ENCODE results near the gene RAB40B. TPM values are rescaled to one million over a fixed set of nuclear protein-coding genes. Genes with fewer than 3 reads are reported as not detected.

RAB40B gene
- total RNA-seq, 6 experiments from 2014 or later = 8.0 to 14.8 (median 9.3) TPM

DNA sequence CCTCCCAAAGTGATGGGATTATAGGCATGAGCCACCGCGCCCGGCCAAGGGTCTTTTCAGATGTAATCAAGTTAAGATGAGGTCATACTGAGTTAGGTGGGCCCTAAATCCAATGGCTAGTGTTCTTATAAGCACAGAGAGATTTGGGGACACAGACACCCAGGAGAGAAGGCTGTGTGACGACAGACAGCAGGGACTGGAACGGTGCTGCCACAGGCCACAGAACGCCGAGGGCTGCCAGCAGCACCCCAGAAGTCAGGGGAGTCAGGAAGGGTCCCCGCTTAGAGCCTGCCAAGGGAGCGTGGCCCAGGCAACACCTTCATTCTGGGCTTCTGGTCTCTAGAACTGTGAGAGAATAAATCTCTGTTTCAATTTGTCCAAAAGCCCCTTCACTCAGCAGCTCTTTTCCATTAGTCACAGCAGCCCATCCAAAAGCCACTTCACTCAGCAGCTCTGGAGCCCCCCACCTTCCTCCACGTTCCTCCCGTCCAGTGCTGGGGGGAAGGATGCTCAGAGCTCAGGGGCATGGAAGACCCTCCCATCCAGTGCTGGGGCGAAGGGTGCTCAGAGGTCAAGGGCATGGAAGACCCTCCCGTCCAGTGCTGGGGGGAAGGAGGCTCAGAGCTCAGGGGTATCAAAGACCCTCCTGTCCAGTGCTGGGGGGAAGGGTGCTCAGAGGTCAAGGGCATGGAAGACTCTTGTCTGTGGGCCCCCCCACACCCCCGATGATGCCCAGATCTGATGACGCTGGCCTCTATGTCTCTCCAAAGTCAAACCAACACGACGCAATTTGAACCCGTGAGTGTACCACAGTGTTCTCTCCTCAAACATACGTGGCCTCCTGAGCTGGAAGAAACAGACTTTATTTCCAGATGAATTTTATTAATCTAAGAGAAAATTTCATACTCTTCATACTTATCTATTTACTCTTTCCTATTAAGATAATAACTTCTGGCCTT is 11.9 kb downstream of the RAB40B start:
- Mint-ChIP-seq H3K4me1 (ENCODE audit: low read depth) (peaks cover 9% of the 10 kb centered on the region), H3K27ac (peak overlapping the region; percentile 2; the same call in 1 of the 2 replicates), H3K27me3 (ENCODE audit: insufficient read depth) (peaks cover 1% of the 10 kb centered on the region), H3K9me3 (peaks cover 8% of the 10 kb centered on the region), H3K4me3 (no peak overlapping the region), H3K36me3 (ENCODE audit: low read depth) (peaks cover 8% of the 10 kb centered on the region)
- TF ChIP-seq, protein P1, sequence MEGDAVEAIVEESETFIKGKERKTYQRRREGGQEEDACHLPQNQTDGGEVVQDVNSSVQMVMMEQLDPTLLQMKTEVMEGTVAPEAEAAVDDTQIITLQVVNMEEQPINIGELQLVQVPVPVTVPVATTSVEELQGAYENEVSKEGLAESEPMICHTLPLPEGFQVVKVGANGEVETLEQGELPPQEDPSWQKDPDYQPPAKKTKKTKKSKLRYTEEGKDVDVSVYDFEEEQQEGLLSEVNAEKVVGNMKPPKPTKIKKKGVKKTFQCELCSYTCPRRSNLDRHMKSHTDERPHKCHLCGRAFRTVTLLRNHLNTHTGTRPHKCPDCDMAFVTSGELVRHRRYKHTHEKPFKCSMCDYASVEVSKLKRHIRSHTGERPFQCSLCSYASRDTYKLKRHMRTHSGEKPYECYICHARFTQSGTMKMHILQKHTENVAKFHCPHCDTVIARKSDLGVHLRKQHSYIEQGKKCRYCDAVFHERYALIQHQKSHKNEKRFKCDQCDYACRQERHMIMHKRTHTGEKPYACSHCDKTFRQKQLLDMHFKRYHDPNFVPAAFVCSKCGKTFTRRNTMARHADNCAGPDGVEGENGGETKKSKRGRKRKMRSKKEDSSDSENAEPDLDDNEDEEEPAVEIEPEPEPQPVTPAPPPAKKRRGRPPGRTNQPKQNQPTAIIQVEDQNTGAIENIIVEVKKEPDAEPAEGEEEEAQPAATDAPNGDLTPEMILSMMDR (IDR thresholded peaks at IDR 0.05) = no peak
- no peak for DNase-seq

DNA sequence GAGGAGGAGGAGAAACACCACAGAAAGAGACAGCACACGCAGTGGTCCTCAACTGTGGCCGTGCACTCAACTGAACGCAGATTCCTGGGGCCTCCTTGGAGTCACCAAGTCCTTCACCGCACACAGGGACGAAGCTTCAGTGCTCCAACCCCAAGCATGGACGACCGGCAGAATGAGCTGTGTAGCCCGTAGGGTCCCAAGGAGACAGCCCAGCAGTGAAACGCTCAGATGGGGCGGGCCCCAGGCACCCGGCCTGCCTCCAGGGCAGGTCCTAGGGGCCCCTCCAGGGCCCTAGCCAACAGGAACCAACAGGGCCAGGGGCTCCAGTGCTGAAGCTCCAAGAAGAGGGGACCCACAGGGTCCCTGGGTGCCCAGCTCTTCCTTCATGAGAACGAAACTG is 13.2 kb downstream of the RAB40B start:
- Mint-ChIP-seq H3K4me3 (no peak overlapping the region), H3K36me3 (ENCODE audit: low read depth) (peaks cover 9% of the 10 kb centered on the region), H3K4me1 (ENCODE audit: low read depth) (peaks cover 9% of the 10 kb centered on the region), H3K9me3 (peaks cover 16% of the 10 kb centered on the region), H3K27ac (no peak overlapping the region), H3K27me3 (ENCODE audit: insufficient read depth) (peaks cover 1% of the 10 kb centered on the region)
- no peak for DNase-seq
- TF ChIP-seq, protein P1 (IDR thresholded peaks at IDR 0.05) = no peak

GRCh38 chr17:82684228-82684841 is 14.2 kb downstream of the RAB40B start:
- H3K4me1 Mint-ChIP-seq (ENCODE audit: low read depth) = peaks cover 9% of the 10 kb centered on the region
- DNase-seq = no peak
- TF ChIP-seq, protein P1 (IDR thresholded peaks at IDR 0.05) = no peak
- peaks cover 16% of the 10 kb centered on the region for H3K9me3 Mint-ChIP-seq
- peaks cover 1% of the 10 kb centered on the region for H3K27me3 Mint-ChIP-seq (ENCODE audit: insufficient read depth)
- no peak overlapping the region for H3K4me3 Mint-ChIP-seq
- no peak overlapping the region for H3K27ac Mint-ChIP-seq
- H3K36me3 Mint-ChIP-seq (ENCODE audit: low read depth) = peaks cover 9% of the 10 kb centered on the region

DNA sequence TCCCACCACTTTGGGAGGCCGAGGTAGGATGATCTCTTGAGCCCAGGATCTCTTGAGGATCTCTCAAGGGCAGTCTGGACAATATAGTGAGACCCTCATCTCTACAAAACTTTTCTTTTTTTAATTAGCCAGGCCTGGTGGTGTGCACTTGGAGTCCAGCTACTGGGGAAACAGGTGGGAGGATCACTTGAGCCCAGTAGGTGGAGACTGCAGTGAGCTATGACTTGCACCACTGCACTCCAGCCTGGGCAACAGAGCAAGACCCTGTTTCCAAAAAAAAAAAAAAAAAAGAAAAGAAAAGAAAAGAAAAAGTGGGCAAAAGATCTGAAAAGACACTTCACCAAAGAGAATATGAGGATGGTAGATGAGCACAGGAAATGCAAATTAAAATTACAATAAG is 15.0 kb downstream of the RAB40B start:
- H3K9me3 Mint-ChIP-seq = peaks cover 16% of the 10 kb centered on the region
- H3K36me3 Mint-ChIP-seq (ENCODE audit: low read depth) = peaks cover 9% of the 10 kb centered on the region
- H3K4me3 Mint-ChIP-seq = no peak overlapping the region
- TF ChIP-seq, protein P1 (IDR thresholded peaks at IDR 0.05) = no peak
- H3K27ac Mint-ChIP-seq = no peak overlapping the region
- H3K4me1 Mint-ChIP-seq (ENCODE audit: low read depth) = peaks cover 9% of the 10 kb centered on the region
- H3K27me3 Mint-ChIP-seq (ENCODE audit: insufficient read depth) = no peaks in the 10 kb centered on the region; the same call in 1 of the 2 replicates
- DNase-seq = no peak

- no peak overlapping the region for H3K27ac Mint-ChIP-seq
- H3K36me3 Mint-ChIP-seq (ENCODE audit: low read depth) = peaks cover 9% of the 10 kb centered on the region
- TF ChIP-seq, protein P1 (IDR thresholded peaks at IDR 0.05) = no peak
These were observed 17.0 kb downstream of the RAB40B start for GRCh38 chr17:82681547-82681946.

More at GRCh38 chr17:82681547-82681946, 17.0 kb downstream of the RAB40B start:
- Mint-ChIP-seq H3K27me3 (ENCODE audit: insufficient read depth) (no peaks in the 10 kb centered on the region; the same call in 1 of the 2 replicates), H3K4me1 (ENCODE audit: low read depth) (no peaks in the 10 kb centered on the region), H3K9me3 (peaks cover 16% of the 10 kb centered on the region), H3K4me3 (no peak overlapping the region)
- no peak for DNase-seq
